ENCODE data around the gene SERPINI1. TPM values are rescaled to one million over a fixed set of nuclear protein-coding genes. Genes with fewer than 3 reads are reported as not detected.

The SERPINI1 gene
- total and polyA plus RNA-seq, 2 of the 8 experiments (the other 6 are each of a cell fraction or from before 2014, with no cell fraction given), result 5.3 to 9.9 TPM

DNA sequence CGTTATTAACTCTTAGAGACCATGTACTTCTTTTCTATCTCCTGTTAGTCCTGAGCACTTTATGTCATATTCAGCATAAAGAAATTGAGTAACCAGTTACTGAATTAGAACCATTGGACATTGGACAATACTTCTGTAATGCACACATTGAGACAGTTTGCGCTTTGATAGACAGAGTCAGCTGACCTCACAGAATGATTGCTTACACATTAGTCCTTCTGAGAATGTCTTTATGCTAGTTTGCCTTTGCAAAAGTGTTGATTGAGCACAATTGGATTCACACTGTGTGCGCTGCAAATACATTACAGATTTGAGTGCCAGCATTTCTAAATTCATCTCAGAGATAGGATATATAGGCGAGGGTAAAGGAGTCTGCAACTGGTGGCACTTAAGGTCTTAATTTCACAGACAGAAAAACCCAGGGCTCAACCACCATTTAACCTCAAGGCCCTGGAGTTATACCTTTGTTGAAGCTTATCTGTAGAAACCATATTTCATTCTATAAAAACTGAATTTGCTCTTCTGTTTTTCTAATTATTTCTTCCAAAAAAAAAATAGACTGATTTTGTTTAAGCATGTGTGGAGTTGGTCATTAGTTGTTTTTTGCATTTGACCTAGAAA is 3.8 kb downstream of the SERPINI1 start (continued):
- TF ChIP-seq NRF1 (IDR thresholded peaks at IDR 0.05; ENCODE audit: low read depth, low read length), result no peak
- no peak for TF ChIP-seq SP1 (IDR thresholded peaks at IDR 0.05; ENCODE audit: low read depth, low read length)
- no peak for TF ChIP-seq RNF2 (IDR thresholded peaks at IDR 0.05; ENCODE audit: borderline replicate concordance, low read depth, low read length, missing control alignments, poor library complexity, severe bottlenecking)
- TF ChIP-seq YY1 (IDR thresholded peaks at IDR 0.05; ENCODE audit: low read depth, low read length), result no peak
- TF ChIP-seq BCL11A (IDR thresholded peaks at IDR 0.05; ENCODE audit: low read depth in 2 of 2, low read length in 2 of 2), result no peak

All from H1 (cell line).